GM12865 (cell line): ENCODE measurements around the gene IL36RN.

Source experiments
- DNase-seq: peaks from one replicate; pipeline ENCODE4 v3.0.0; 2010; ENCODE audit warnings: low read depth
- H3K4me3 ChIP-seq: 2 replicates; pipeline ENCODE4 v1.5.1; 2011; ENCODE audit warnings: mild to moderate bottlenecking, low read depth, low read length, control low read depth
- TF ChIP-seq, protein P1 (sequence below): IDR thresholded peaks from 2 replicates; pipeline ENCODE4 v1.5.1; 2011; ENCODE audit warnings: low read length, control low read depth, low read depth, inconsistent platforms; ENCODE audit not compliant: insufficient read depth; ENCODE audit errors: missing control alignments

The IL36RN gene

DNA sequence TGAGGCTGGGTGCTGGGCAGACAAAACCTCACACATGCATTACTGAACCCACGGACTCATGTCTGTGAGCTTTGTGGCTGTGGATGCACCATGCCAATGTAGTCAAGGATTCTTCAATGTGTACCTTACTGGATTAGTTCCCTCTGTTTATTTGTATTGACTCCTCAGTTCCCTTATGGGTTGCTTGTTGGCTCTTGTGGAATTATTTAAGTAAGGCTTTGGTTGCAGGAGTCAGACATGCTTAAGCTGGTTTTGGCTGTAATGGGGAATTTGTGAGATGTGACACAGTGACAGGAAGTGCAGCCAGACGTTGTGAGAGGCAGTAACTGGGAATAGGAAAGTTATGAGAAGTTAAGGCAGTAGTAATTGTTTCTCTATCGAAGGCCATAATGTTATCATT is 54.8 kb downstream of the IL36RN start:
- TF ChIP-seq, protein P1, sequence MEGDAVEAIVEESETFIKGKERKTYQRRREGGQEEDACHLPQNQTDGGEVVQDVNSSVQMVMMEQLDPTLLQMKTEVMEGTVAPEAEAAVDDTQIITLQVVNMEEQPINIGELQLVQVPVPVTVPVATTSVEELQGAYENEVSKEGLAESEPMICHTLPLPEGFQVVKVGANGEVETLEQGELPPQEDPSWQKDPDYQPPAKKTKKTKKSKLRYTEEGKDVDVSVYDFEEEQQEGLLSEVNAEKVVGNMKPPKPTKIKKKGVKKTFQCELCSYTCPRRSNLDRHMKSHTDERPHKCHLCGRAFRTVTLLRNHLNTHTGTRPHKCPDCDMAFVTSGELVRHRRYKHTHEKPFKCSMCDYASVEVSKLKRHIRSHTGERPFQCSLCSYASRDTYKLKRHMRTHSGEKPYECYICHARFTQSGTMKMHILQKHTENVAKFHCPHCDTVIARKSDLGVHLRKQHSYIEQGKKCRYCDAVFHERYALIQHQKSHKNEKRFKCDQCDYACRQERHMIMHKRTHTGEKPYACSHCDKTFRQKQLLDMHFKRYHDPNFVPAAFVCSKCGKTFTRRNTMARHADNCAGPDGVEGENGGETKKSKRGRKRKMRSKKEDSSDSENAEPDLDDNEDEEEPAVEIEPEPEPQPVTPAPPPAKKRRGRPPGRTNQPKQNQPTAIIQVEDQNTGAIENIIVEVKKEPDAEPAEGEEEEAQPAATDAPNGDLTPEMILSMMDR = no peak
- DNase-seq = no peak
- H3K4me3 ChIP-seq = no peak overlapping the region
